MCF 10A (cell line): ENCODE data around the gene FAM120AOS. TPM values are rescaled to one million over a fixed set of nuclear protein-coding genes. Genes with fewer than 3 reads are reported as not detected.

Source experiments
- BruUV-seq: library from RNA; stranded (reverse); fragments of 400-500 nt; replicated peaks from 2 replicates; lab custom pipeline; 2021; lab: Mats Ljungman, UMichigan
- CTCF ChIA-PET: fragments of 300-600 bp; sonication (Branson Sonifier 250); formaldehyde crosslinking; extraction: SDS; loops from one replicate; lab custom pipeline; 2021; ENCODE audit warnings: antibody characterized with exemption, inconsistent platforms; lab: Yijun Ruan, JAX
- POLR2A ChIA-PET: fragments of 300-600, 350-650 bp; sonication (Branson Sonifier 250); formaldehyde crosslinking; extraction: SDS; loops from one replicate; lab custom pipeline; 2020; ENCODE audit warnings: antibody characterized with exemption, inconsistent platforms; lab: Yijun Ruan, JAX
- DNase-seq: peaks from one replicate; pipeline ENCODE4 v3.0.0-alpha.2; 2018; ENCODE audit not compliant: unreplicated experiment
- H3K27ac Mint-ChIP-seq: one replicate; pipeline ENCODE4 v1.8.0; 2022; ENCODE audit warnings: mild to moderate bottlenecking, low read depth, mixed read lengths; ENCODE audit not compliant: unreplicated experiment
- H3K27me3 Mint-ChIP-seq: one replicate; pipeline ENCODE4 v1.8.0; 2022; ENCODE audit warnings: mixed read lengths; ENCODE audit not compliant: insufficient read depth, unreplicated experiment
- H3K36me3 Mint-ChIP-seq: one replicate; pipeline ENCODE4 v1.8.0; 2022; ENCODE audit warnings: mild to moderate bottlenecking, moderate library complexity, mixed read lengths; ENCODE audit not compliant: insufficient read depth, unreplicated experiment
- H3K4me1 Mint-ChIP-seq: one replicate; pipeline ENCODE4 v1.8.0; 2022; ENCODE audit warnings: mixed read lengths; ENCODE audit not compliant: insufficient read depth, unreplicated experiment
- H3K4me3 Mint-ChIP-seq: one replicate; pipeline ENCODE4 v1.8.0; 2022; ENCODE audit warnings: mild to moderate bottlenecking, moderate library complexity, mixed read lengths; ENCODE audit not compliant: unreplicated experiment
- H3K9me3 Mint-ChIP-seq: one replicate; pipeline ENCODE4 v1.8.0; 2022; ENCODE audit warnings: mixed read lengths; ENCODE audit not compliant: unreplicated experiment
- intact Hi-C: fragments of 100-400 bp; cut with micrococcal nuclease; formaldehyde crosslinking; loops from 2 replicates; pipeline ENCODE4 v1.14.1; 2022
- total RNA-seq: library from RNA; stranded (reverse); gene quantifications from 2 replicates; pipeline ENCODE4 v1.2.3, GENCODE V29; 2022
- TF ChIP-seq, protein P1 (sequence below): fragments of 200-600 bp; IDR thresholded peaks from one replicate; pipeline ENCODE4 v1.8.0; 2022; ENCODE audit warnings: antibody characterized with exemption, mild to moderate bottlenecking; ENCODE audit not compliant: unreplicated experiment

The FAM120AOS gene
- total RNA-seq, 1 experiment from 2014 or later, result 50.1 TPM

DNA sequence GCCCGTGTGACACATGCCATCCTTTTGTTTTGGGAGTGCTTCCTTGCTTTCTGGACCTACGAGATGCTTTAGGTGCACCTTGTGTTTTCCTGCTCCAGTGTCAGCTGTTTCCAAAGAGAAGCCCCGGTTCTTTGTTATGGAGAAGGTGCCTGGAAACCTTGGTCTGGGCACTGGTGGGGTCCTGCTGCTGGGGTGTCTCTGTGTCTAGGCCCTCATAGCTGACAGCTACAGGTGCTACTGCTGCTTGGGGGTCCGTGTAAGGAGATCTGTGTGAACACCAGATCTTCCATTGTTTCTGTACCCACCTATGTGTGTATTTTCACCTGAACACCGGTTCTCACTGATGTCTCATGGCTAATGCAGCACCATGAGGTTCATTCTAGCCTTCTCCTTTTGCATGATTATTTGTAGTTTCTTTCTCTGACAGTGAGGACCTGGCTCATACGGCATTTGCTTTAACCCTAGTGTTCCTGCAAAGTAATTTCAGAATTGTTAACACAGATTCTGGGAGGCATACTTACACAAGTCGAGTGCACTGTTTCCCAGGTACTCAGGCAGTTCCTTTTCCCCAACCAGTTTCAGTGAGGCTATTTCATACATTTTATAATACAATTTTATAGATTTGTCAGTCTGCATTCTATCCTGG is 13.2 kb upstream of the FAM120AOS start:
- H3K36me3 Mint-ChIP-seq, result peaks cover 15% of the 10 kb centered on the region
- intact Hi-C loops, result no loop called here
- H3K27ac Mint-ChIP-seq, result peak overlapping the region; percentile 78
- BruUV-seq, result no TSS peak
- TF ChIP-seq, protein P1, sequence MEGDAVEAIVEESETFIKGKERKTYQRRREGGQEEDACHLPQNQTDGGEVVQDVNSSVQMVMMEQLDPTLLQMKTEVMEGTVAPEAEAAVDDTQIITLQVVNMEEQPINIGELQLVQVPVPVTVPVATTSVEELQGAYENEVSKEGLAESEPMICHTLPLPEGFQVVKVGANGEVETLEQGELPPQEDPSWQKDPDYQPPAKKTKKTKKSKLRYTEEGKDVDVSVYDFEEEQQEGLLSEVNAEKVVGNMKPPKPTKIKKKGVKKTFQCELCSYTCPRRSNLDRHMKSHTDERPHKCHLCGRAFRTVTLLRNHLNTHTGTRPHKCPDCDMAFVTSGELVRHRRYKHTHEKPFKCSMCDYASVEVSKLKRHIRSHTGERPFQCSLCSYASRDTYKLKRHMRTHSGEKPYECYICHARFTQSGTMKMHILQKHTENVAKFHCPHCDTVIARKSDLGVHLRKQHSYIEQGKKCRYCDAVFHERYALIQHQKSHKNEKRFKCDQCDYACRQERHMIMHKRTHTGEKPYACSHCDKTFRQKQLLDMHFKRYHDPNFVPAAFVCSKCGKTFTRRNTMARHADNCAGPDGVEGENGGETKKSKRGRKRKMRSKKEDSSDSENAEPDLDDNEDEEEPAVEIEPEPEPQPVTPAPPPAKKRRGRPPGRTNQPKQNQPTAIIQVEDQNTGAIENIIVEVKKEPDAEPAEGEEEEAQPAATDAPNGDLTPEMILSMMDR, result no peak
- no peak overlapping the region for H3K4me3 Mint-ChIP-seq
- POLR2A ChIA-PET, result interaction anchor here (1.4 to 3.7 kb wide), 3 partner anchors 11 to 15 kb away, joined by 3 to 46 read pairs (median 6); partner anchors contain the start of gene FAM120AOS
- DNase-seq, result no peak
- CTCF ChIA-PET, result no interaction called here
- H3K4me1 Mint-ChIP-seq, result peaks cover 50% of the 10 kb centered on the region
- H3K9me3 Mint-ChIP-seq, result no peaks in the 10 kb centered on the region
- H3K27me3 Mint-ChIP-seq, result no peaks in the 10 kb centered on the region

DNA sequence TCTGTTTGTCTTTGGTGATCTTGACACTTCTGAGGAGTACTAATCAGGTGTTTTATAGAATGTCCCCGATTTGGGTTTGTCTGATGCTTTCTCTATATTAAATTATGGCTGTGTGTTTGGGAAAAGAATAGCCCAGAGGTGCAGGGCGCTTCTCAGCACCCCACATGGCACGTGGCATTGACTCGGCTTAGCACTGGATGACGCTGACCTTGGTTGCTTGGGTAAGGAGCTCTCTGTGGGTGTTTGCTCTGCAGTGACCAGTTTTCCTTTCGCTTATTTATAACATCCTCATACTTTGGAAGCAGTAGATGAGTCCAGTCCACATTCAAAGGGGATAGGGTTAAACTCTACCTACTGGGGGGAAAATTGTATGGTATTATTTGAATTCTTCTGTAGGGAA is 12.5 kb upstream of the FAM120AOS start:
- POLR2A ChIA-PET, result interaction anchor here (0.7 to 3.7 kb wide), 5 partner anchors 12 to 100 kb away, joined by 3 to 46 read pairs (median 4); partner anchors contain the start of gene FAM120AOS
- CTCF ChIA-PET, result no interaction called here

DNA sequence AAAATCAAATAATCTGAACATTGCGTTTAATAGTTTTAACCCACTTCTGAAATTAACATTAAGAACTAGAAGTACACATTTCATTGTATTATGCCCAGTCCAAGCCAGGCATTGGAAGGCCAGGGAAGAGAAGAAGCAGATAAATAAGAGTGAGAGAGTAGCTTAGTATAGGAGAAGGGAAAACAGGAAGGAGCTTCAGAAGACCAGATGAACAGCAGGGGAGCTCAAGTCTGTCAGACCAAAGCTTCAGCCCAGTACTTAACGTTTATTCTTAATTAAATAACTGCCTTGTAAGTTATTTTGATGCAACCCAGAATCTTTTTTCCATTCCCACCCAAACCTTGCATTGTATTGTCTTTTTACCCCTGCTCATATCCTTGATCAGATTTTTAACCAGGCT is 11.5 kb upstream of the FAM120AOS start:
- H3K9me3 Mint-ChIP-seq, result no peaks in the 10 kb centered on the region
- TF ChIP-seq, protein P1, result no peak
- ChIA-PET CTCF (interaction anchor here (0.7 kb wide), 1 partner anchor 153 kb away, joined by 3 read pairs; no protein-coding TSS in a partner anchor), POLR2A (interaction anchor here (1.2 to 3.7 kb wide), 5 partner anchors 9 to 44 kb away, joined by 3 to 46 read pairs (median 6); partner anchors contain the start of gene FAM120AOS)
- peaks cover 42% of the 10 kb centered on the region for H3K4me1 Mint-ChIP-seq
- no peak overlapping the region for H3K27ac Mint-ChIP-seq
- BruUV-seq, result no TSS peak
- H3K4me3 Mint-ChIP-seq, result no peak overlapping the region
- H3K27me3 Mint-ChIP-seq, result no peaks in the 10 kb centered on the region
- no peaks in the 10 kb centered on the region for H3K36me3 Mint-ChIP-seq
- DNase-seq, result no peak
- intact Hi-C loops, result no loop called here

More for the DNA sequence above, 12.5 kb upstream of the FAM120AOS start:
- intact Hi-C loops, result no loop called here
- no peak overlapping the region for H3K27ac Mint-ChIP-seq
- H3K4me1 Mint-ChIP-seq, result peaks cover 49% of the 10 kb centered on the region
- H3K4me3 Mint-ChIP-seq, result no peak overlapping the region
- no TSS peak for BruUV-seq
- H3K27me3 Mint-ChIP-seq, result no peaks in the 10 kb centered on the region
- peaks cover 8% of the 10 kb centered on the region for H3K36me3 Mint-ChIP-seq
- H3K9me3 Mint-ChIP-seq, result no peaks in the 10 kb centered on the region
- TF ChIP-seq, protein P1, result no peak
- no peak for DNase-seq

DNA sequence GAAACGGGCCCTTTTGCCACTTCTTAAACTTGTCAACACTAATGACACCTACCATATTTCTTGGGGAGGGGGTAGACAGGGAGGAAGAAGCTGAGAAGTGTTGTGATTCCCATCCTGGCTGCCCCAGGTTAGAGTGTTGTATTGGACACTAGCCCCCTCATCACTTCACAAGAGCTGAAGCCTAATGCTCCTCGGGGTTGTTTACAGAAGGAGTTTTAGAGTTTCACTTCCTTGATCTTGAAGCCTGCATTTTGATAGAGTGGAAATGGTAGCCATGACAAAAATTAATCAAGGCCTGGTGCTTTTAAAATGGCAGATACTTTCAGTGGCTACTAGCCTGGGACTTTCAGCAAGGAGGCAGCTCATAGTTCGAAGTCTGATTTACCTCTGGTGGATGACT is 11.0 kb upstream of the FAM120AOS start:
- ChIA-PET CTCF (interaction anchor here (0.7 to 1.4 kb wide), 2 partner anchors 102 to 152 kb away, joined by 3 to 5 read pairs; no protein-coding TSS in a partner anchor), POLR2A (interaction anchor here (1.2 to 3.7 kb wide), 5 partner anchors 9 to 45 kb away, joined by 3 to 46 read pairs (median 6); partner anchors contain the start of gene FAM120AOS)
- peaks cover 43% of the 10 kb centered on the region for H3K4me1 Mint-ChIP-seq
- intact Hi-C loops, result no loop called here
- no peaks in the 10 kb centered on the region for H3K9me3 Mint-ChIP-seq
- no peak overlapping the region for H3K4me3 Mint-ChIP-seq
- H3K27ac Mint-ChIP-seq, result peak overlapping the region; percentile 51
- H3K36me3 Mint-ChIP-seq, result no peaks in the 10 kb centered on the region
- DNase-seq, result no peak
- TF ChIP-seq, protein P1, result no peak
- no peaks in the 10 kb centered on the region for H3K27me3 Mint-ChIP-seq
- no TSS peak for BruUV-seq
